ENCODE data around the gene ZBTB17. TPM values are rescaled to one million over a fixed set of nuclear protein-coding genes. Genes with fewer than 3 reads are reported as not detected.

ZBTB17 gene
- total RNA-seq, 1 experiment from 2014 or later, result 41.6 TPM

GRCh38 chr1:15944308-15945010, 31.4 kb downstream of the ZBTB17 start:
- Histone ChIP-seq H3K27me3 (ENCODE audit: control insufficient read depth, insufficient read depth, low read length) (no peaks in the 10 kb centered on the region), H3K27ac (ENCODE audit: low read length) (no peak overlapping the region), H3K9me3 (ENCODE audit: control insufficient read depth, insufficient read depth, low read depth, low read length) (no peaks in the 10 kb centered on the region), H3K36me3 (ENCODE audit: control insufficient read depth, insufficient read depth, low read length) (peaks cover 9% of the 10 kb centered on the region), H3K4me3 (ENCODE audit: low read depth in 2 of 2, low read length in 2 of 2) (no peak overlapping the region), H3K4me1 (ENCODE audit: control insufficient read depth, insufficient read depth, low read length) (peaks cover 21% of the 10 kb centered on the region)
- no peak; the same call in 1 of the 2 replicates for TF ChIP-seq CTCF (IDR thresholded peaks at IDR 0.05)
- TF ChIP-seq SIN3A (IDR thresholded peaks at IDR 0.05; ENCODE audit: borderline replicate concordance, insufficient read depth, low read depth, low read length), result no peak
- POLR2A ChIA-PET, result no interaction called here
- ATAC-seq, result no peak
- in situ Hi-C loops (cut with HindIII; ENCODE audit: low pct_unique_long_range_greater_than_20kb, low sequenced_read_pairs), result no loop called here
- BruUV-seq (replicated peaks), result no TSS peak
- intact Hi-C loops (cut with micrococcal nuclease; ENCODE audit: unreplicated experiment), result no loop called here
- no peak for DNase-seq (ENCODE audit: low read depth, low spot score)
- CTCF ChIA-PET, result interaction anchor here (0.9 kb wide), 1 partner anchor 51 kb away, joined by 3 read pairs; no protein-coding TSS in a partner anchor

GRCh38 chr1:15943992-15944307, 32.0 kb downstream of the ZBTB17 start:
- in situ Hi-C loops (cut with HindIII; ENCODE audit: low pct_unique_long_range_greater_than_20kb, low sequenced_read_pairs), result no loop called here
- Histone ChIP-seq H3K9me3 (ENCODE audit: control insufficient read depth, insufficient read depth, low read depth, low read length) (no peaks in the 10 kb centered on the region), H3K4me3 (ENCODE audit: low read depth in 2 of 2, low read length in 2 of 2) (no peak overlapping the region), H3K4me1 (ENCODE audit: control insufficient read depth, insufficient read depth, low read length) (peaks cover 21% of the 10 kb centered on the region), H3K27me3 (ENCODE audit: control insufficient read depth, insufficient read depth, low read length) (no peaks in the 10 kb centered on the region), H3K36me3 (ENCODE audit: control insufficient read depth, insufficient read depth, low read length) (peaks cover 11% of the 10 kb centered on the region), H3K27ac (ENCODE audit: low read length) (no peak overlapping the region)
- BruUV-seq (replicated peaks), result no TSS peak
- intact Hi-C loops (cut with micrococcal nuclease; ENCODE audit: unreplicated experiment), result no loop called here
- TF ChIP-seq SIN3A (IDR thresholded peaks at IDR 0.05; ENCODE audit: borderline replicate concordance, insufficient read depth, low read depth, low read length) (no peak), TCF7L2 (IDR thresholded peaks at IDR 0.05; ENCODE audit: low read depth, low read length) (no peak), REST (IDR thresholded peaks at IDR 0.05; ENCODE audit: insufficient read depth in 1 of 2, low read depth in 2 of 2, low read length in 1 of 2) (no peak), CTCF (IDR thresholded peaks at IDR 0.05) (no peak), POLR2AphosphoS5 (IDR thresholded peaks at IDR 0.05; ENCODE audit: low read depth, low read length) (no peak)
- no peak for DNase-seq (ENCODE audit: low read depth, low spot score)
- ChIA-PET CTCF (interaction anchor here (0.9 kb wide), 1 partner anchor 51 kb away, joined by 3 read pairs; no protein-coding TSS in a partner anchor), POLR2A (no interaction called here)
- no peak for ATAC-seq

All from Panc1 (cell line).